Fibroblast of lung (primary cell): Measurements from ENCODE around the gene CTLA4.

Source experiments
- CTCF ChIP-seq, 2 donors: IDR thresholded peaks in 1 of 2; conservative IDR thresholded peaks in 1 of 2; 1 replicate in 1 of 2; 2 replicates in 1 of 2; pipeline ENCODE4 v1.5.1; 2011 to 2012; ENCODE audit warnings: low read length in 2 of 2, control low read depth in 1 of 2, inconsistent platforms in 1 of 2, low read depth in 1 of 2, mild to moderate bottlenecking in 1 of 2
- EZH2 ChIP-seq: IDR thresholded peaks from 2 replicates; pipeline ENCODE4 v1.5.1; 2012; ENCODE audit warnings: low read length, control low read depth, mild to moderate bottlenecking; ENCODE audit errors: missing control alignments

- TF ChIP-seq CTCF (conservative IDR thresholded peaks at IDR 0.05 in 1 of 2, IDR thresholded peaks at IDR 0.05 in 1 of 2; ENCODE audit: low read depth in 1 of 2, low read length in 2 of 2): no peak
- TF ChIP-seq EZH2: no peak
Observed at GRCh38 chr2:203914546-203915182, 47.1 kb downstream of the CTLA4 start.
